ENCODE measurements around the gene DNPEP. TPM values are rescaled to one million over a fixed set of nuclear protein-coding genes. Genes with fewer than 3 reads are reported as not detected.

The DNPEP gene
- total RNA-seq, 2 experiments from 2014 or later = 40.1 to 44.4 TPM

DNA sequence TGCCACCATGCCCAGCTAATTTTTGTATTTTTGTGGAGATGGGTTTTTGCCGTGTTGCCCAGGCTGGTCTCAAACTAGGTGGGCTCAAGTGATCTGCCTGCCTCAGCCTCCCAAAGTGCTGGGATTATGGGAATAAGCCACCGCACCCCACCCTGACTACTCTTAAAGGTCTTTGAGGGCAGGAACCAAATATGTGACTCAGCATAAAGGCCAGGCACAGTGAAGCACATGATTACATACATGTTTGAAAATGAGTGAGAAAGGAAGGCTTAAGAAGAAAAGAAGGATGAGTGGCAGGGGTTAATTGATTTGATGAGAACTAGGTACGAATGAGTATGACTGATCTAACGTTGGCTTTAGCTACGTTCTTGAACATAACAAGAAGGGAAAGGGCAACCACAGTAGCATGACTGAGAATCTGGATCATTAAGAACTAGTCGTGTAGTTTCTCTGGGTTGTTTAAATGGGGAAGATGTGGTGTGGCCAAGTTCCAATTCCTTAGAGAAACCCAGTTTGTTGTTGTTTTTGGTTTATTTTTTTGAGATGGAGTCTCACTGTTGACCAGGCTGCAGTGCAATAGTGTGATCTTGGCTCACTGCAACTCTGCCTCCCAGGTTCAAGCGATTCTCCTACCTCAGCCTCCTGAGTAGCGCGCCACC, 61.9 kb downstream of the DNPEP start:
- Mint-ChIP-seq H3K4me1 (peaks cover 5% of the 10 kb centered on the region), H3K36me3 (ENCODE audit: low read depth) (no peaks in the 10 kb centered on the region), H3K9me3 (no peaks in the 10 kb centered on the region), H3K4me3 (no peak overlapping the region), H3K27me3 (peaks cover 28% of the 10 kb centered on the region), H3K27ac (no peak overlapping the region)
- POLR2A ChIA-PET = no interaction called here
- CTCF ChIA-PET = no interaction called here
- DNase-seq = no peak

GRCh38 chr2:219325136-219325535, 62.6 kb downstream of the DNPEP start:
- H3K27ac Mint-ChIP-seq = no peak overlapping the region
- ChIA-PET POLR2A (no interaction called here), CTCF (no interaction called here)
- H3K4me3 Mint-ChIP-seq = no peak overlapping the region
- H3K36me3 Mint-ChIP-seq (ENCODE audit: low read depth) = no peaks in the 10 kb centered on the region
- peaks cover 6% of the 10 kb centered on the region for H3K4me1 Mint-ChIP-seq
- H3K27me3 Mint-ChIP-seq = peaks cover 26% of the 10 kb centered on the region
- no peaks in the 10 kb centered on the region for H3K9me3 Mint-ChIP-seq
- no peak for DNase-seq

DNA sequence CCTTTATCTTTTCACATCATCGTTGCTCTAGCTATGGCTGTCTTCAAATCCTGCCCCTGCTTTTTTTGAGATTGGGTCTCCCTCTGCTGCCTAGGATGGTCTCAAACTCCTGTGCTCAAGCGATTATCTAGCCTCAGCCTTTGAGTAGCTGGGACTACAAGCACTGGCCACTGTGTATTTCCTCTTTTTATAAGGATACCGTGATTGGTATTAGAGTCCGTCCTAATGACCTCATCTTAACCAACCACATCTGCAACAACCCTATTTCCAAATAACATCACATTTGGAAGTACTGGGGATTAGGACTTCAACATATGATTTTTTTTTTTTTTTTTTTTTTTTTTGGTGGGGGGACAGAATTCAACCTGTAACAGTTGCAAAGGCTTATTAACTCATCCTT, 64.3 kb downstream of the DNPEP start:
- Mint-ChIP-seq H3K36me3 (ENCODE audit: low read depth) (no peaks in the 10 kb centered on the region), H3K4me1 (peaks cover 6% of the 10 kb centered on the region), H3K4me3 (no peak overlapping the region), H3K27me3 (peaks cover 21% of the 10 kb centered on the region), H3K9me3 (no peaks in the 10 kb centered on the region), H3K27ac (no peak overlapping the region)
- no peak for DNase-seq
- ChIA-PET CTCF (no interaction called here), POLR2A (no interaction called here)

Other genes starting within 250 kb of the DNPEP start
- gene NHEJ1, start 227.1 kb downstream of the DNPEP start, total RNA-seq = 10 to 100 TPM; 12.0 to 12.2 TPM
- gene SLC23A3, start 217.9 kb downstream of the DNPEP start, total RNA-seq = 1 to 10 TPM; 2.3 TPM
- gene CNPPD1, start 211.0 kb downstream of the DNPEP start, total RNA-seq = 10 to 100 TPM; 68.7 to 72.9 TPM
- gene RETREG2, start 209.6 kb downstream of the DNPEP start, total RNA-seq = 100 to 1,000 TPM; 107 to 113 TPM
- gene ZFAND2B, start 181.1 kb downstream of the DNPEP start, total RNA-seq = 10 to 100 TPM; 51.4 to 56.7 TPM
- gene ABCB6, start 169.0 kb downstream of the DNPEP start, total RNA-seq = 10 to 100 TPM; 15.2 to 17.9 TPM
- 10 to 100 TPM; 58.9 to 60.7 TPM for gene ATG9A, start 158.3 kb downstream of the DNPEP start, total RNA-seq
- gene ANKZF1, start 158.1 kb downstream of the DNPEP start, total RNA-seq = 100 to 1,000 TPM; 121 to 122 TPM
- gene GLB1L, start 142.5 kb downstream of the DNPEP start, total RNA-seq = 1 to 10 TPM; 6.2 to 7.3 TPM
- 10 to 100 TPM; 41.6 to 42.3 TPM for gene STK16, start 142.4 kb downstream of the DNPEP start, total RNA-seq
- not detected for gene TUBA4B, start 134.7 kb downstream of the DNPEP start, total RNA-seq
- gene TUBA4A, start 134.0 kb downstream of the DNPEP start, total RNA-seq = 100 to 1,000 TPM; 313 to 344 TPM
- gene DNAJB2, start 108.5 kb downstream of the DNPEP start, total RNA-seq = 10 to 100 TPM; 57.0 to 59.7 TPM
- under 1 TPM; 0.28 to 0.33 TPM for gene PTPRN, start 78.5 kb downstream of the DNPEP start, total RNA-seq
- gene RESP18, start 55.2 kb downstream of the DNPEP start, total RNA-seq = not detected
- not detected for gene DES, start 30.5 kb upstream of the DNPEP start, total RNA-seq
- gene SPEG, start 46.9 kb upstream of the DNPEP start, total RNA-seq = 1 to 10 TPM in 1 of 2 experiments, under 1 TPM in 1; 0.20 to 1.1 TPM
- 10 to 100 TPM; 41.0 to 42.3 TPM for gene GMPPA, start 111.0 kb upstream of the DNPEP start, total RNA-seq
- gene ASIC4, start 126.6 kb upstream of the DNPEP start, total RNA-seq = under 1 TPM in 1 of 2 experiments, not detected in 1; 0.13 TPM
- gene CHPF, start 155.9 kb upstream of the DNPEP start, total RNA-seq = 10 to 100 TPM; 14.5 to 14.9 TPM
- gene TMEM198, start 156.1 kb upstream of the DNPEP start, total RNA-seq = 1 to 10 TPM in 1 of 2 experiments, under 1 TPM in 1; 0.95 to 1.0 TPM
- gene OBSL1, start 183.6 kb upstream of the DNPEP start, total RNA-seq = not detected
- gene INHA, start 184.4 kb upstream of the DNPEP start, total RNA-seq = not detected
- gene STK11IP, start 209.9 kb upstream of the DNPEP start, total RNA-seq = 10 to 100 TPM; 28.4 to 31.5 TPM
- gene SLC4A3, start 239.7 kb upstream of the DNPEP start, total RNA-seq = not detected